Mucosa of rectum (tissue), 2 donors: Measurements from ENCODE around the gene SPAG9.

Experiments used
- H3K27ac ChIP-seq, 2 donors: one replicate each; pipeline ENCODE4 v1.7.0; 2013; ENCODE audit warnings: inconsistent platforms in 2 of 2, low read depth in 2 of 2, low read length in 2 of 2
- H3K27me3 ChIP-seq, 2 donors: one replicate each; pipeline ENCODE4 v1.7.0; 2013; ENCODE audit warnings: low read length in 2 of 2; ENCODE audit not compliant: control insufficient read depth in 2 of 2, insufficient read depth in 2 of 2
- H3K36me3 ChIP-seq, 2 donors: one replicate each; pipeline ENCODE4 v1.7.0; 2013; ENCODE audit warnings: low read length in 2 of 2; ENCODE audit not compliant: control insufficient read depth in 2 of 2, insufficient read depth in 2 of 2
- H3K4me1 ChIP-seq, 2 donors: one replicate each; pipeline ENCODE4 v1.7.0; 2013; ENCODE audit warnings: low read length in 2 of 2, mild to moderate bottlenecking in 1 of 2; ENCODE audit not compliant: control insufficient read depth in 2 of 2, insufficient read depth in 2 of 2
- H3K4me3 ChIP-seq, 2 donors: one replicate each; pipeline ENCODE4 v1.7.0; 2013; ENCODE audit warnings: low read length in 2 of 2
- H3K9ac ChIP-seq, 2 donors: one replicate each; pipeline ENCODE4 v1.7.0; 2013; ENCODE audit warnings: low read length in 2 of 2, low read depth in 1 of 2, mild to moderate bottlenecking in 1 of 2
- H3K9me3 ChIP-seq, 2 donors: one replicate each; pipeline ENCODE4 v1.7.0; 2013; ENCODE audit warnings: low read length in 2 of 2; ENCODE audit not compliant: control insufficient read depth in 2 of 2
- donor health status: healthy.
- donor health status: Normal muscosa, but diverticular disease.

The SPAG9 gene

GRCh38 chr17:51120739-51121619 lies at the start of gene SPAG9:
Gene SPAG9 (minus strand): TSS chr17:51120868. CDS start chr17:51120656, 212 bp downstream.
- H3K27ac ChIP-seq, result peak within 1 kb of the TSS; percentile 100
- peak within 1 kb of the TSS; percentile 81 to 97 for H3K4me3 ChIP-seq
- peak within 1 kb of the TSS; percentile 93 to 99 for H3K9ac ChIP-seq
- H3K4me1 ChIP-seq, result peaks cover 25 to 32% of the 10 kb centered on the region in 2 donors
- H3K9me3 ChIP-seq, result no peaks in the 10 kb centered on the region
- H3K27me3 ChIP-seq, result no peaks in the 10 kb centered on the region
- H3K36me3 ChIP-seq, result no peaks in the 10 kb centered on the region

- Histone ChIP-seq H3K27ac (no peak overlapping the region), H3K4me1 (peaks cover 15 to 18% of the 10 kb centered on the region in 2 donors), H3K9ac (no peak overlapping the region), H3K27me3 (no peaks in the 10 kb centered on the region), H3K9me3 (no peaks in the 10 kb centered on the region), H3K36me3 (peaks cover 7 to 17% of the 10 kb centered on the region in 2 donors), H3K4me3 (no peak overlapping the region)
Observed at GRCh38 chr17:51169340-51169739, 48.7 kb upstream of the SPAG9 start.

GRCh38 chr17:51166987-51167931 lies 46.6 kb upstream of the SPAG9 start:
- Histone ChIP-seq H3K4me3 (peak overlapping the region; percentile 89 to 90), H3K27me3 (no peaks in the 10 kb centered on the region), H3K9ac (peak overlapping the region; percentile 75 to 97), H3K36me3 (peaks cover 7 to 18% of the 10 kb centered on the region in 2 donors), H3K4me1 (peaks cover 15 to 18% of the 10 kb centered on the region in 2 donors), H3K27ac (peak overlapping the region; percentile 91 to 96), H3K9me3 (no peaks in the 10 kb centered on the region)

- Histone ChIP-seq H3K4me1 (peaks cover 15 to 18% of the 10 kb centered on the region in 2 donors), H3K9ac (peak within 1 kb of the TSS; percentile 92 to 97), H3K36me3 (peaks cover 13 to 26% of the 10 kb centered on the region in 2 donors), H3K27ac (peak within 1 kb of the TSS; percentile 91 to 96), H3K27me3 (no peaks in the 10 kb centered on the region), H3K4me3 (peak within 1 kb of the TSS; percentile 89 to 90), H3K9me3 (no peaks in the 10 kb centered on the region)
Observed at GRCh38 chr17:51166198-51166986, 45.7 kb upstream of the SPAG9 start, which contains the start of gene NME2. Gene NME2 (plus strand): TSS chr17:51166411. CDS start chr17:51166831, 420 bp downstream.

- H3K9ac ChIP-seq, result peak overlapping the region; percentile 92 to 97
- H3K27me3 ChIP-seq, result no peaks in the 10 kb centered on the region
- peak overlapping the region; percentile 91 to 96 for H3K27ac ChIP-seq
- peak overlapping the region; percentile 89 to 90 for H3K4me3 ChIP-seq
- no peaks in the 10 kb centered on the region for H3K9me3 ChIP-seq
- H3K4me1 ChIP-seq, result peaks cover 13 to 18% of the 10 kb centered on the region in 2 donors
- peaks cover 13 to 23% of the 10 kb centered on the region in 2 donors for H3K36me3 ChIP-seq
Observed at GRCh38 chr17:51165680-51166197, 45.1 kb upstream of the SPAG9 start.

- H3K27ac ChIP-seq, result peak overlapping the region; percentile 91 to 96
Observed at GRCh38 chr17:51164911-51165679, 44.4 kb upstream of the SPAG9 start.

GRCh38 chr17:51161541-51161940 lies 40.9 kb upstream of the SPAG9 start:
- Histone ChIP-seq H3K4me3 (no peak overlapping the region), H3K9ac (no peak overlapping the region), H3K4me1 (peaks cover 6 to 7% of the 10 kb centered on the region in 2 donors), H3K27me3 (no peaks in the 10 kb centered on the region), H3K36me3 (peaks cover 11 to 26% of the 10 kb centered on the region in 2 donors), H3K9me3 (no peaks in the 10 kb centered on the region), H3K27ac (no peak overlapping the region)

More at GRCh38 chr17:51164911-51165679, 44.4 kb upstream of the SPAG9 start:
- Histone ChIP-seq H3K4me1 (peaks cover 11 to 14% of the 10 kb centered on the region in 2 donors), H3K9ac (peak overlapping the region; percentile 92 to 97), H3K27me3 (no peaks in the 10 kb centered on the region), H3K9me3 (no peaks in the 10 kb centered on the region), H3K36me3 (peaks cover 11 to 22% of the 10 kb centered on the region in 2 donors), H3K4me3 (peak overlapping the region; percentile 89 to 90)

GRCh38 chr17:51159604-51160003 lies 38.9 kb upstream of the SPAG9 start:
- Histone ChIP-seq H3K9ac (no peak overlapping the region), H3K27ac (no peak overlapping the region), H3K36me3 (peaks cover 11 to 26% of the 10 kb centered on the region in 2 donors), H3K9me3 (no peaks in the 10 kb centered on the region), H3K4me3 (no peak overlapping the region), H3K4me1 (peaks cover 2 to 3% of the 10 kb centered on the region in 2 donors), H3K27me3 (no peaks in the 10 kb centered on the region)
